ENCODE measurements around the gene HIPK2.
"Not testable (repeated sequence)": the region's sequence is repeated elsewhere in the genome, so short reads cannot be mapped to it uniquely, and the experiment has no call there.

HIPK2 gene

DNA sequence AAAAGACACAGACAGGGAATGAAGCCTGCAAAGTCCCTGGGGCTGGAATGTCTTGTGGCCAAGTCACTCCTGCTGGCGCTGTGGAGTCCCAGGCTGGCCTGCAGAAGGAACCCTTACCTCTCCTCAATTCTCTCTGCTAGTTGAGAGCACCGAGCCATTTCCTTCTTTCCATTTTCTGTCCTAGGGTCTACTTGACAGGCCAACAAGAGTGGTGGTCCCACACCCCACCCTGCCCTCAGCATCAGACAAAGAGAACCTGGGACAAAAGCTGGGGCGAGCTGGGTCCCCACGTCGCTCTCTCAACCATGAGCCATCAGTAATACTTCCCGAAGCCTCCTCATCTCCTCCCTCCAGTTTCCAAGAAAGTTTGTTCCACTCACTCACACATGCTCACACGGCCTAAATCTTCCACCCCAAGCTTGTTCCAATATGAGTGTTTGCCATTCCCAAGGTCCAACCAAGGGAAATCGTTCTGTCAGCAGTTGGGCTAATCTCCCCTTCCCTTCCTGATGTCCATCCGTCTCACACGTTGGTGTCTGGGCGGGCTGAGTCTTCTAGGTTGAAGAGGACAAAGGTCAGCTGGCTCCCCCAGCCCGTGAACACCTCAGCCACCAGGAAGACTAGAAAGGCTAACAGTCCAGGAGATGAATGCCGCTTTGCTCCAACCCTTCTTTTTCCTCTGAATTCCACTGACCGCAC is 210.0 kb downstream of the HIPK2 start:
- no peak for DNase-seq (ENCODE audit: low read depth in 2 of 2)

DNA sequence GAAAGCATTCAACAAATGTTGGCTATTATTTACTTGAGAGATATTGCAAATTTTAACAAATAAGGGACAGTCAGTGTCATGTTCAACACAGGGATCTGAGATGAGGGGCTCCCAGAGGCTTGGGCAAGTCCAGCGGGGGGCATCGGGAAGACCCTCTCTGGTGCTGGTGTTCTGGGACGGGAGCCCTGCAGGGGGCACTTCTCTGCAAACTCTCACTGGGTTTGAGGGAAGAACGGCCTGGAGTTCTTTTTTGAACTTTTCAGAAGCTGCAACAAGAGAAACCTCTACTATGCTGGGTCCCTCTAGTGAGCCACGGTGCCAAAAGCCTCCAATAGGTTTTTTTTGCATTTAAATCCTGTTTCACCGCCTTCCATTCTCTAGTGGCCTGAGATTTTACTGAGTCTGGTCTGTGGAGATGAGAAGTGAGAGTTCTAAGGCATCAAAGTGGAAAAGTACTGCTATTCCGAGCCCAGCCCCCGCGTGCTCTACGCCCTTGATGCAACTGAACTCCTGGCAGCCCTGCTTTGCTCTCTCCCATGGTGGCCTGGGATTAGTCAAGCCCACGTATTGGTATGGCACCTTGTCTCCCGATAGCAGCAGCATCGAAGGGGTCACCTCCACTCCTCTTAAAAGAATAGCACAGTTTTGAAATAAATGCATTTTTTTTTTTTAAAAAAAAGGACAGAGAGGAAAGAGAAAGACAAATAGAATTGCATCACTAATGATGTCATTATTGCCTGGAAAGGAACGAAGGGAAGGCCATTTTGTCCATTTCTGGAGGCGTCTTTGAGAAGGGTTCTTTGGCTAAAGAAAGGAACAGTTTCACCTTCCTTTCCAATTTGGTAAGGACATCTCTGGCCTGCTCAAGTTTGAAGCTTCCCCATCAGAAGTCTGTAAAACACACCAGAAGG is 210.8 kb downstream of the HIPK2 start:
- no peak for DNase-seq (ENCODE audit: low read depth in 2 of 2)

DNA sequence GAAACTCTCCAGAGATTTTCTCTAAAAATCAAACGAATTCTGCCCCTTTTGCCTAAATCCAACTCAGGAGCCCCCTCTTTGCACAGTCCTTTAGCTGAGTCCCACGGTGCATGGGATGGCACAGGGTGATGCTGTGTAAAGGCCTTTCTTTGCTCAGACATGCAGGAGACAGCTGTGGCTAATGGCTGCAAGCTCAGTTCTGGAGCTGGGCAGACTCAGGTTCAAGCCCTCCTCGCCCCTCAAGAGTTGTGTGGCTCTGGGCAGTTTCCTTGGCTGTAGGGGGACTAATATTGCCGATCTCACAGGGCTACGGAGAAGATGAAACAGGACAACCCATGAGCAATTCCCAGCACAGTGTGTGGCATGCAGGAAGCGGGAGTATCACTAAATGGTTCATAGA is 211.7 kb downstream of the HIPK2 start:
- no peak for DNase-seq (ENCODE audit: low read depth in 2 of 2)

DNA sequence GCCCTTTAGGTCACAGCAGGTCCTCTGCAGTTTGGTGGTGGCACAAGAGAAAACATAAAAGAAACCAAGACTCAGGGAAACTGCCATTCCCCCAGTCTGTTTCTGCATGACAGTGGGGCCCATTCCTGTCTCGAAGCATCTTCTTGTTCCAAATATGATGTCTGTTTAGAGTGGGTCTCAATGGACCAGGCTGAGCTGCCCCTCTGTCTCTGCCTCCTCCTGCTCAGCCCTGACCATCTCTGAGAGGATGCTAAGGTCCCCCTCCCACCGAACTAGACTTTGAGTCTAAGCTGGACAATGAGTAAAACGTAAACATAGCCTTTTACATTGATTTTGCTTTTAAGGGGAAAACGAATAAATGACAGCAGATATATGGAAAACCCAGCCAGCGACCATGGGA is 213.9 kb downstream of the HIPK2 start:
- DNase-seq (ENCODE audit: low read depth in 2 of 2): no peak

DNA sequence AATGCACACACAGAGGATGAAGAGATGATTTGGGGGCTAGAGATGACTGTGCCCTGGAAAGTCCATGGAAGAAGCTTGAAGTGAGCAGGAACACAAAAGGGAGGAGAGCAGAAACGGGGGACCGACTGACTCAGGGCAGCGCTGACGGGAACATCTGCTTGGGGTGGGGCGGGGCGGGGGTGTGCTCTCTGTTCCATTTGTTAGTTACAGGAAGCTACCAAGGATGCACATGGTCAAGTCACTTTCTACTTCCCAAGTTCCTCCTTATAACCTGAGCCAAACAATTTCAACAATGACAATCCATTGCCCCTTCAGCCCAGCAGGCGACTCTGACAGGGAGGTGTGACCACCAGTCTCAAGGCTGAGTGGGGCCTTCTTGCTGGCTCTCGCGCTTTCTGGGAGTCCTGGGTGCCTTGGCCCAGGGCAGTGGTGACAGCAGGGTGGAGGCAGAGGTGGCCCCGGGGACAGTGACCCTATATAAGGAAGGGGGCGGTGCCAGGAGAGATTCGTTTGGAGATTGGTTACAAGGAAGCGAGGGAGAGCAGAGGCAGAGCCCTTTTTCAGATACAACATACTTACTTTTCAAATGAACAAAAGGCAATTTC is 214.7 kb downstream of the HIPK2 start:
- DNase-seq (ENCODE audit: low read depth in 2 of 2): no peak

DNA sequence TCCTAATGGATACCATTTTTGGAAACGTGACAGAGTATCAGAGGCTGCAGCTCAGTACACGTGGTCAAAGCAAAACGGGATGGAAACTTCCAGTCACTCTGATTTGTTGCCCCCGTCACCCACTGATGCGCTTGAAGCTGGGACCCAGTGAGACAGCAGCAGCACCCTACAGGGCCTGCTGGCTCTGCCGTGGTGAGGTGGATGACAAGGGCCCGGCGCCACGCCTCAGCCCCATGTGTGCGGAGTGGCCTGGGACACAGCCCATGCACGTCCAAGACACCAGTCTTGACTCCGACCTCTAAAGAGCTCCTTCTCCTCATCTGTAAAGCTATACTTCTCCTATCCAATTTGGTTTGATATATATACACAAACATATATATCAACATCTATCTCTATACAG is 215.3 kb downstream of the HIPK2 start:
- DNase-seq (ENCODE audit: low read depth in 2 of 2): no peak

DNA sequence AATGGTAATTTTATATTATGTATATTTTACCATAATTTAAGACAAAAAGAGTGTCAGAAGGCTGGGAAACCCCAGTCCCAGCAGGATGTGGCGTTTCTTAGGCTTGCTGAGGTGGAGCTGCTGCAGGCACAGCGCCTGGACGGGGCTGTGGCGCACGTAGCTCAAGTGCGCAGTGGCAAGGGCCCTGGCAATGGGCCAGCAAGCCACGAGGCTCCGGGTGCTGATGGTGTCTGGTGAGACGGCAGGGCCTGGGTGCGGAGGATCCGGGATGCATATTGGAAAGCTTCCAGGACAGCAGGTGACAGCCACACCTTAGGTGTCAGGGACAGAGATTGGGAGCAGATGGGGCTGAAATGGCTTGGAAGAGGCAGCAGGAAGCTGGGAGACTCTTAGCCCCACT is 217.1 kb downstream of the HIPK2 start:
- no peak for DNase-seq (ENCODE audit: low read depth in 2 of 2)

DNA sequence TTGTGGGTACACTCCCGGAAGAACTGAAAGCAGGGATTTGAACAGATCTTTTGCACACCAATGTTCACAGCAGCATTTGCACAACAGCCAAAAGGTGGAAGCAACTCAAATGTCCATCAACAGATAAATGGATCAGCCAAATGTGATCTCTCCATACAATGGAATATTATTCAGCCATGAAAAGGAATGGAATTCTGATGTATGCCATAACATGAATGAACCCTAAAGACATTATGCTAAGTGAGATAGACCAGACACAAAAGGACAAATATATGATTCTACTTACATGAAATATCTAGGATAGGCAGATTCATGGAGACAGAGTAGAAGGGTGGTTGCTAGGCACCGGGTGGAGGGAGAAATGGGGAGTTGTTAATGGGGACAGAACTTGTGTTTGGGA is 217.6 kb downstream of the HIPK2 start:
- no peak for DNase-seq (ENCODE audit: low read depth in 2 of 2)

DNA sequence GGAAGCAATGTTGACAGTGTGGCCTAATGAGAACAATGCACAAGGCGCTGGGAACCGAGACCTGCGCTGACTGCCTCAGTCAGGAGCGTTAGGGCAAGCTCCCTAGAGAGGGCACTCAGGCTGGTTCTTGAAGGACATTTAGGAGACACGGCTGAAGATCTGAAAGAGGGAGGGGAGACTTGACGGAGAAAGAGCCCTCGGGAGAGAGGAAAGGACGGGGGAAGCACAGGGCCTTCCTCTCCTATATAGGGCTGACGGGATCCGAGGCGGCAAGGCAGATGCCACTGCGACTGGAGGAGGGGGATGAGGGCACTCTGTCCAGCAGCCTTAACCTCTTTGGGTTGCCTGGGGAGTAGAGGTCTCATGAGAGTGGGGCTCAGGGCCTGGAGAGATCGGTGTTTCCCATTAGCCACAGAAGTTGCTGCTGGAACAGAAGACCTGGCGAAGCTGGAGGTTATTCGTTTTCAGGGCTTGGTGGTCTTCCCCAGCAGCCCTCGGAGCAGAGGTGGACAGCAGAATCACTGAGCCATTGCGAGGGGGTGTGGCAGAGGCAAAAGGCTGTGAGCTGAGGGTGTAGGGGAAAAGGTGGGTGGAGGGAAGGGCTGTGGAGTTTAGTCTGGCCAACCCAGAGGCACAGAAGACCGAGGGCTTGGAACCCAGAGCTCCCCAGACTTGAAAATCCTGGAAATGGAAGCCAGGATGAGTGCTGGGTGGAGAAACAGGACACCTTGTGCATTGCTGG is 218.3 kb downstream of the HIPK2 start:
- no peak for DNase-seq (ENCODE audit: low read depth in 2 of 2)

DNA sequence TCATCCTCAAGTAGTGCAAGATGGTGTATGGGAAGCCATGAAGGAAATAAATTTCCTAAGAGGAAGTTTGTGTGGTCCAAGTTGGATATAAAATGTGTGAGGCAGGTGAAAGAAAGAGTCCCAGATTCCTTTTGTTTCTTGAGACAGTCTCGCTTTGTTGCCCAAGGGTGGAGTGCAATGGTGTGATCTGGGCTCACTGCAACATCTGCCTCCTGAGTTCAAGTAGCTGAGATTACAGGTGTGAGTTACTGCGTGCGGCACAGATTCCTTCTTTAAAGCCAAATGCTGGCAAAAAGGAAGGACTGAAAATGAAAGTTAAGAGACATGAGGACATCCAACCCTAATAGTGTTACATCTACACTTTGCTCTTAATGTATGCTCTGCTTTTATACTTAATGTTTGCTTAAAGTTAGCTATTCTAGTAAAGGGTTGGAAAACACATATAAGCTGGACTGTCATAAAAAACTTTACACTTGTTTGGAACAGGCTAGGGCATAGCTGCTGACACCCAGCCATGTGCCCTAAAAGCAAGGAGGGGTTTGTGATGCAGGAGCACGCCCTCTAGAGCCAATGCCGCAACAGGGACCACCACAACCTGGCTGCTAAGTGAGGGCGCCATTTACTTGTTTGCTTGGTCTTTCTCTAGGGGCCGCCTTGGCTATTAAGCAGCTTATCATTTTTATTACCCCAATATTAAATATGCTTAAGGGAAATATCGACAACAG is 219.8 kb downstream of the HIPK2 start:
- no peak for DNase-seq (ENCODE audit: low read depth in 2 of 2)

DNA sequence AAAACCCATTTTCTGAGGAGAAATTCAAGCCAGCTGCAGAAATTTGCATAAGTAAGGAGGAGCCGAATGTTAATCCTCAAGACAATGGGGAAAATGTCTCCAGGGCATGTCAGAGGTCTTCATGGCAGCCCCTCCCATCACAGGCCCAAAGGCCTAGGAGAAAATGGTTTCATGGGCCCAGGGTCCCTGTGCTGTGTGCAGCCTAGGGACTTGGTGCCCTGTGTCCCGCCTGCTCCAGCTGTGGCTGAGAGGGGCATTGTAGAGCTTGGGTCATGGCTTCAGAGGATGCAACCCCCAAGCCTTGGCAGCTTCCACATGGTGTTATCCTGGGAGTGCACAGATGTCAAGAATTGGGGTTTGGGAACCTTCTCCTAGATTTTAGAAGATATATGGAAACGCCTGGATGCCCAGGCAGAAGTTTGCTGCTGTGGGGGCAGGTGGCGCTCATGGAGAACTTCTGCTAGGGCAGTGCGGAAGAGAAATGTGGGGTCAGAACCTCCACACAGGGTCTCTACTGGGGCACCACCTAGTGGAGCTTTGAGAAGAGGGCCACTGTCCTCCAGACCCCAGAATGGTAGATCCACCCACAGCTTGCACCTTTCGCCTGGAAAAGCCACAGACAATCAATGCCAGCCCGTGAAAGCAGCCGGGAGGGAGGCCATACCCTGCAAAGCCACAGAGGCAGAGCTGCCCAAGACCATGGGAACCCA is 223.7 kb downstream of the HIPK2 start:
- not testable (repeated sequence) for DNase-seq (ENCODE audit: low read depth in 2 of 2)

DNA sequence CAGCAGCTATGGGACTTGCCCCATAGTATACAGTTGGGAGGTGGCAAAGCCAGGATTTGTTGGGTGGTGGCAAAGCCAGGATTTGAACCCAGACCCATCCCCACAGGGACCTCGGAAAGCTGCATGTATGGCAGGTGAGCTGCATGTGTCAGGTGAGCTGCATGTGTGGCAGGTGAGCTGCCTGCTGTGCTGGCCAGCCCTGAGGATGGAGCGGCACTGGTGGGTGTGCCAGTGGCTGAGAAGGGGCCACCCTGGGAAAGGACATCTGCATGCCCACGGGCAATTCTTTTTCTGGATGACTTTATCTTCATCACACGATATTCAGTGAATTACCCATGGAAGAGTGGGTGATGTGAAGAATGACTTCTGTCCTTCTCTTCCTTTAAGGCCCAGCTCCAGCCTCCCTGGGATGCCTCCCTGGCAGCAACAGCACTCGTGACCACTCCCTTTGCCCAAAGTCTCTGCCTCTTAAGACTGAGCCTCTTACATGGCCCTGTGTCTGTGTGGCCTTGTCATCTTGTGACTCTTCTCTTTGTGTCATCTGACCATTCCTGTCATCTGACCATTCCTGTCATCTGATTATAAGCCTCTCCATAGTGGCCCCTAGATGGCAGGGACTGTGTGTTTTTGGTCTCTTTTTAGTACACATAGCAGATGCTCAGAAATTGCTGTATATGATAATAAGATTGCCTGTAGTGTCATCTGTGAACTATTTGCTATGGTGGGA is 229.3 kb downstream of the HIPK2 start:
- no peak for DNase-seq (ENCODE audit: low read depth in 2 of 2)

DNA sequence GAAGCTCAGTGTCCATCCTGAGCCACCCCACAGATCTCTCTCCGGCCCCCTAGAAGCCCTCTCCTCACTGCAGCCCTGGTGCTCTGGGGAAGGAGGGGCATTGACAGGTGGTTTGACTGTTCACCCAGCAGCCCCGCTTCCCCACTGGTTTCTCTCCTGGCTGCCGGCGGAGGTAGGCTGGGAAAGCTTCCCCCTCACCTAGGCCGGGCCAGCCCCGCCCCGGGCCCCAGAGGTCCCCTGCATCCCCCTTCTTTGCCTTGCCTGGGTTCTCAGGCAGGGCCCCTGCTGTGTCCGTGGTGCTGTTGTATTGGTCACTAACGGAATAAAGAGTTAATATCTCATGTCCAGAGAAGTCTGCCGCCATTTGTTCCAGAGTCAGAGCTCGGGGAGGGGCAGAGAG is 233.2 kb downstream of the HIPK2 start:
- DNase-seq (ENCODE audit: low read depth in 2 of 2): no peak

DNA sequence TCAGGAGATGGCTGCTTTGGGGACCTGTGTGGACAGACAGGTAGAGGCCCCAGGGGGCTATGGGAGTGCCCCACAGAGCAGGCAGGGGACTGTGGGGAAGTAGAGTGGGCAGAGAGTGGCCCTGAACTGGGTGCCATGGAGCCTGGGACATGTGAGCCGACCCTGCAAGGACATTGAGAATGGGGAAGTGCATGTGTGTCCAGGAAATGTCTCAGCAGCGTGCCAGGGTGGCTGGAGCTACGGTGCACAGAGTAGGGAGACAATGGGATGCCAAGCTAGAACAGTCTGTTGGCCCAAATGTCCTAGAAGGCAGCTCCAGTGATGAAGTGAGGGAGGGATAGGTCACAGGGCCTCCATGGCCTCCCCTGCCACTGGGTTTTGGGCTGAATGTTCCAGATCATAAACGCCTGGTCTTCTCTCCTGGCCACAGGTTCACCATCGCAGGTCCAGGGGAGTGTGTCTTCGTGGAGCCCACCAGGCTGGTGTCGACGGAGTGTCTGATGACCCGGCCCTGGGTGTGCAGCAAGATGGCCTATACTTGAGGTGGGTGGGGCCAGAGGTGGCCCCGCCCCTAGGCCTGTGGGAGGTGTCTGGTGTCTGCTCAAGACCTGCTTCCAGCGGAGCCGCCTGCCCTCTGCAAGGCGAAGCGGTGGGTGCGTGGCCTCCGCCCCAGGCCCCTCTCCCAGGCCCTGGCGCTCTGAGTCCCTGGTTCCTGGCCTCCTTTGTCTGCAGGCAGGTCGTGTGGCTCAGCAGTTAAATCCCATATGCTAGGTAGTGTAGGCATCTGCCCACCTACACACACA is 233.8 kb downstream of the HIPK2 start:
- DNase-seq (ENCODE audit: low read depth in 2 of 2): no peak

DNA sequence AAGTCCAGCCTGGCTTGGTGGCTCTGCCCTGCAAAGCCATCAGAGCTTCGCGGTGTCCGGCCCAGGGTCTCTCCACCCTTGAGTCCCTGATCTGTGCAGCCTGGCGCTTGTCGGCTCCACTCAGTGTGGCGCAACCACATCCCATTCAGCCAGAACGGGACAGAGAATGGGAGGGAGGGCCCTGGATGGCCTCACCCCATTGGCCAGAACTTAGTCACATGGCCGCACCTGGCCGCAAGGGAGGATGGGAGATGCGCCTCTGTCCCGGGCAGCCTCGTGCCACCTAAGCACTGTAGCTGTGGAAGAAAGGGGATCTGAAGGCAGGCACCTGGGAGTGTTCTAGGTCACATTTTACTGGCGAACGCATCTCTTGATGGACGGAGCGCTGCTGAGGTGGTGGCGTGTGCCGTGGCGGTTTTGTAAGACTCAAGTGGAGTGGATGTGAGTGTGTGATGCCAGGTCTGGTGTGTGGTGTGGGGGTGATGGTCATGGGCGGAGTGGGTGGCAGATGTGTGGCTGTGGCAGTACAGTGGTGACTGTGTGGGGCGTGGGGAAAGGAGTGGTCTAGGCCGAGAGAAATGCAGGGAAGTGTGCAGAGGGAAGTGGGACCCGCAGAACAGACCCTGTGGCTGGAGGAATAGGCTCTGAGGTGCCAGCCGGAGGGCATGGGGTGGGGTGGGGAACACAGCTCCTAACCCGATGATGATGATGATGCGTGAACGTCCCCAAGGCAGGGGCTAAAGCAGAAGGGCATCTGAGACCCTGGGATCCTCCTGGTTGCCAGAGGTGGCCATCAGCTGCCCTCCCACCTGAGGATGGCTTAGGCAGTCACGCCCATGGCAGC is 235.3 kb downstream of the HIPK2 start:
- DNase-seq (ENCODE audit: low read depth in 2 of 2): no peak

DNA sequence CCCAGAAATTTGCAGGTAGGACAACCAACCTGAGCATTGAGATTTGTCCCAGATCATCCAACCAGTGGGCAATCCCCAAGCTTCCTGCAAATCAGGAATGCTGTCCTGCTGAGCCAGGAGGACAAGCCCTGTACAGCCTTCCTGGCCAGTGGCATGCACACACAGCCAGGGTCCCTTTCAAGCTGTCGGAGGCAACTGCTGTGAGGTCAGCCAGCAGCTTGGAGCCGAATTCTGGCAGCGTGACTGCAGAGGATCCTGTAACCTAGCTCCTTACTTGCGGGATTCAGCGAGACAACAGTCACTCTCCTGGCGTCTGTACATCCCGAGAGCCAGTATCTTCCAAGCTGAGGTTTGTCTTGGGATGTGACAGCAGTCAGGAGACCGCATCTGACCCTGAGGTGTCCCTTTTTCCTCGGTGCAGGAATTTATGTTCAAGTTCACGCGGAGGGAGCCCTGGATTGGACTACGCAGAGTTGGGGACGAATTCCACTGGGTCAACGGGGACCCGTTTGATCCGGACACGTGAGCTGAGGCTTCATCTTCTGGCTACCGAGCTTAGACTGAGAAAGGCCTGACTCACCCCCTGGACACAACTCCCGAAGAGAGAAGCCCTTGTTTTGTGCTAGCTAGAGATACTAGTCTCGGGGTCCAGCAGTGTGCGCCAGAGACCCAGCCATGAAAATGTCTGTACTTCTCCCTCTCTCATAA is 236.0 kb downstream of the HIPK2 start:
- DNase-seq (ENCODE audit: low read depth in 2 of 2): no peak

DNA sequence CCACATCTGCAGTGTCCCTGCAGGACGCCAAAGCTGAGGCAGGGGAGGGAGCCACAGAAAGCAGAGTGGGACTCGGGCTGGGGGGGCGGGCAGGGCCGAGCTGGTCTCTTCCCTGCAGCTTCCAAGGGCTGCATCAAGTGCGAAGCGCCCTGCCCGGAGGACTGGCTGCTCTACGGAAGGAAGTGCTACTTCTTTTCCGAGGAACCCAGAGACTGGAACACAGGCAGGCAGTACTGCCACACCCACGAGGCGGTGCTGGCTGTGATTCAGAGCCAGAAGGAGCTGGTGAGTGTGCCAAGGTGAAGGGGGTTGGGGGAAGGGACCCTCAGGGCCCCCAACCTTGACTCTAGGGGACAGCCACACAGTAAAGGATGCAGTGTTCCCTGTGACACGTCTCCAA is 237.6 kb downstream of the HIPK2 start:
- no peak for DNase-seq (ENCODE audit: low read depth in 2 of 2)
